Mononuclear cell (primary cell): ENCODE results near the gene IARS2. TPM values are rescaled to one million over a fixed set of nuclear protein-coding genes. Genes with fewer than 3 reads are reported as not detected.
"Not testable (repeated sequence)": the region's sequence is repeated elsewhere in the genome, so short reads cannot be mapped to it uniquely, and the experiment has no call there.

Source experiments
- H3K27me3 ChIP-seq: 2 replicates; pipeline ENCODE4 v1.6.0; 2011; ENCODE audit warnings: low read length, control low read depth; ENCODE audit not compliant: insufficient read depth
- H3K4me1 ChIP-seq: 2 replicates; pipeline ENCODE4 v1.5.1; 2011; ENCODE audit warnings: mild to moderate bottlenecking, low read length, control low read depth; ENCODE audit not compliant: insufficient read depth
- H3K4me3 ChIP-seq: 2 replicates; pipeline ENCODE4 v1.5.1; 2011; ENCODE audit warnings: mild to moderate bottlenecking, low read length, moderate library complexity
- H3K9me3 ChIP-seq: 2 replicates; pipeline ENCODE4 v1.5.1; 2011; ENCODE audit warnings: low read depth, mild to moderate bottlenecking, control low read depth, low read length
- total RNA-seq: library from RNA; depleted of rRNA; stranded (reverse); fragments of >200 nt; gene quantifications from one replicate; pipeline ENCODE4 v1.2.3, GENCODE V29; 2012

The IARS2 gene
- 30.7 TPM for total RNA-seq

GRCh38 chr1:220094016-220094911 is at the start of gene IARS2:
Gene IARS2, plus strand, starts transcription at chr1:220094132. Its CDS starts 85 bp downstream, at chr1:220094217.
- no peaks in the 10 kb centered on the region for H3K27me3 ChIP-seq
- no peaks in the 10 kb centered on the region for H3K9me3 ChIP-seq
- peak within 1 kb of the TSS; percentile 86 for H3K4me3 ChIP-seq
- H3K4me1 ChIP-seq: peaks cover 26% of the 10 kb centered on the region

- H3K4me1 ChIP-seq: peaks cover 26% of the 10 kb centered on the region
- H3K9me3 ChIP-seq: no peaks in the 10 kb centered on the region
- H3K4me3 ChIP-seq: no peak overlapping the region
- no peaks in the 10 kb centered on the region for H3K27me3 ChIP-seq
Measured at GRCh38 chr1:220044678-220045355, 49.1 kb upstream of the IARS2 start.

GRCh38 chr1:220045356-220046051 is 48.4 kb upstream of the IARS2 start:
- peaks cover 26% of the 10 kb centered on the region for H3K4me1 ChIP-seq
- no peaks in the 10 kb centered on the region for H3K9me3 ChIP-seq
- peak overlapping the region; percentile 92 for H3K4me3 ChIP-seq
- no peaks in the 10 kb centered on the region for H3K27me3 ChIP-seq

- Histone ChIP-seq H3K4me3 (peak within 1 kb of the TSS; percentile 92), H3K4me1 (peaks cover 26% of the 10 kb centered on the region), H3K27me3 (no peaks in the 10 kb centered on the region), H3K9me3 (no peaks in the 10 kb centered on the region)
Measured at GRCh38 chr1:220046052-220046930, 47.6 kb upstream of the IARS2 start, which contains the start of gene EPRS1. Gene EPRS1, minus strand, starts transcription at chr1:220046505. Its CDS starts 117 bp downstream, at chr1:220046388.

- Histone ChIP-seq H3K4me3 (no peak overlapping the region), H3K4me1 (no peaks in the 10 kb centered on the region), H3K9me3 (no peaks in the 10 kb centered on the region), H3K27me3 (no peaks in the 10 kb centered on the region)
Measured at GRCh38 chr1:220056374-220056773, 37.6 kb upstream of the IARS2 start.

- Histone ChIP-seq H3K4me3 (no peak overlapping the region), H3K4me1 (no peaks in the 10 kb centered on the region), H3K27me3 (no peaks in the 10 kb centered on the region), H3K9me3 (no peaks in the 10 kb centered on the region)
Measured at GRCh38 chr1:220060876-220061275, 33.1 kb upstream of the IARS2 start.

GRCh38 chr1:220062629-220063028 is 31.3 kb upstream of the IARS2 start:
- Histone ChIP-seq H3K4me1 (no peaks in the 10 kb centered on the region), H3K4me3 (no peak overlapping the region), H3K9me3 (no peaks in the 10 kb centered on the region), H3K27me3 (no peaks in the 10 kb centered on the region)

GRCh38 chr1:220067269-220068204 is 26.4 kb upstream of the IARS2 start:
- Histone ChIP-seq H3K9me3 (no peaks in the 10 kb centered on the region), H3K4me1 (no peaks in the 10 kb centered on the region), H3K27me3 (no peaks in the 10 kb centered on the region), H3K4me3 (no peak overlapping the region)

- H3K27me3 ChIP-seq: no peaks in the 10 kb centered on the region
- no peaks in the 10 kb centered on the region for H3K4me1 ChIP-seq
- no peak overlapping the region for H3K4me3 ChIP-seq
- no peaks in the 10 kb centered on the region for H3K9me3 ChIP-seq
Measured at GRCh38 chr1:220076861-220077762, 16.8 kb upstream of the IARS2 start.

- H3K4me1 ChIP-seq: no peaks in the 10 kb centered on the region
- no peaks in the 10 kb centered on the region for H3K9me3 ChIP-seq
- H3K27me3 ChIP-seq: no peaks in the 10 kb centered on the region
- no peak overlapping the region for H3K4me3 ChIP-seq
Measured at GRCh38 chr1:220077887-220078286, 16.0 kb upstream of the IARS2 start.

GRCh38 chr1:220084460-220084859 is 9.5 kb upstream of the IARS2 start:
- Histone ChIP-seq H3K4me3 (no peak overlapping the region), H3K9me3 (no peaks in the 10 kb centered on the region), H3K4me1 (peaks cover 8% of the 10 kb centered on the region), H3K27me3 (no peaks in the 10 kb centered on the region)

- not testable (repeated sequence) for H3K4me3 ChIP-seq, H3K27me3 ChIP-seq, H3K9me3 ChIP-seq
- H3K4me1 ChIP-seq: peaks cover 14% of the 10 kb centered on the region
Measured at GRCh38 chr1:220086261-220086686, 7.7 kb upstream of the IARS2 start.
